Upper lobe of left lung (tissue), 4 donors: Measurements from ENCODE around the gene BCL2.

Experiments used
- POLR2A ChIP-seq, 4 donors: fragments of 450-650 bp; IDR thresholded peaks; one replicate each; pipeline ENCODE4 v1.5.1; 2016 to 2017; ENCODE audit warnings: antibody characterized with exemption in 4 of 4, mild to moderate bottlenecking in 2 of 4
- POLR2AphosphoS5 ChIP-seq, 2 donors: sonication (generic); formaldehyde crosslinking; IDR thresholded peaks; one replicate each; pipeline ENCODE4 v1.5.1; 2017; ENCODE audit warnings: antibody characterized with exemption in 2 of 2

- TF ChIP-seq POLR2A (IDR thresholded peaks at IDR 0.05) (no peak), POLR2AphosphoS5 (IDR thresholded peaks at IDR 0.05) (no peak)
Measured at GRCh38 chr18:63140997-63141777, 178.4 kb downstream of the BCL2 start.
